Osteoblast (primary cell): ENCODE results near the gene SEZ6L2. TPM values are rescaled to one million over a fixed set of nuclear protein-coding genes. Genes with fewer than 3 reads are reported as not detected.

Experiments
- DNase-seq: peaks from one replicate; pipeline ENCODE4 v3.0.0; 2011; ENCODE audit warnings: low spot score, mixed read lengths; ENCODE audit not compliant: insufficient read length; ENCODE audit errors: missing footprints
- H2AFZ ChIP-seq: 2 replicates; pipeline ENCODE4 v1.6.0; 2011; ENCODE audit warnings: mild to moderate bottlenecking, low read length
- H3K27ac ChIP-seq: 2 replicates; pipeline ENCODE4 v1.5.1; 2011; ENCODE audit warnings: mild to moderate bottlenecking, low read depth, low read length, moderate library complexity
- H3K27me3 ChIP-seq: 2 replicates; pipeline ENCODE4 v1.6.0; 2012; ENCODE audit warnings: mild to moderate bottlenecking, control low read depth, inconsistent platforms, low read length, moderate library complexity; ENCODE audit not compliant: insufficient read depth
- H3K36me3 ChIP-seq: 2 replicates; pipeline ENCODE4 v1.5.1; 2011; ENCODE audit warnings: mild to moderate bottlenecking, low read length, control low read depth, moderate library complexity; ENCODE audit not compliant: insufficient read depth
- H3K4me1 ChIP-seq: 2 replicates; pipeline ENCODE4 v1.5.1; 2011; ENCODE audit warnings: mild to moderate bottlenecking, low read length, control low read depth, moderate library complexity; ENCODE audit not compliant: insufficient read depth
- H3K4me2 ChIP-seq: 2 replicates; pipeline ENCODE4 v1.6.0; 2011; ENCODE audit warnings: mild to moderate bottlenecking, low read length; ENCODE audit not compliant: insufficient read depth
- H3K4me3 ChIP-seq: fragments of 200-600 bp; sonication (generic); 3 replicates; pipeline ENCODE4 v1.5.1; 2012; ENCODE audit warnings: mild to moderate bottlenecking, low read length, inconsistent platforms; ENCODE audit not compliant: insufficient read depth
- H3K79me2 ChIP-seq: 2 replicates; pipeline ENCODE4 v1.6.0; 2012; ENCODE audit warnings: mild to moderate bottlenecking, low read length, control low read depth, inconsistent platforms; ENCODE audit not compliant: insufficient read depth
- H3K9me3 ChIP-seq: 2 replicates; pipeline ENCODE4 v1.5.1; 2011; ENCODE audit warnings: low read depth, low read length, control low read depth
- H4K20me1 ChIP-seq: 2 replicates; pipeline ENCODE4 v1.6.0; 2012; ENCODE audit warnings: mild to moderate bottlenecking, low read length, control low read depth; ENCODE audit not compliant: insufficient read depth
- CTCF ChIP-seq: IDR thresholded peaks from 2 replicates; pipeline ENCODE4 v1.5.1; 2011; ENCODE audit warnings: mild to moderate bottlenecking, low read depth, low read length, moderate library complexity; ENCODE audit errors: extremely low read depth
- total RNA-seq: library from RNA; depleted of rRNA; stranded (reverse); fragments of >200 nt; gene quantifications from 2 replicates; pipeline ENCODE4 v1.2.3, GENCODE V29; 2012

Gene SEZ6L2
- total RNA-seq, 1 donor = 2.9 TPM

GRCh38 chr16:29909391-29909790 lies 10.0 kb upstream of the SEZ6L2 start:
- Histone ChIP-seq H3K4me3 (no peak overlapping the region), H3K79me2 (no peaks in the 10 kb centered on the region), H3K27ac (no peak overlapping the region), H2AFZ (no peak overlapping the region), H3K27me3 (no peaks in the 10 kb centered on the region), H3K4me1 (no peaks in the 10 kb centered on the region), H4K20me1 (no peaks in the 10 kb centered on the region), H3K4me2 (no peak overlapping the region), H3K36me3 (peaks cover 13% of the 10 kb centered on the region), H3K9me3 (no peaks in the 10 kb centered on the region)
- peak; percentile 79 for DNase-seq
- no peak for TF ChIP-seq CTCF

- no peak overlapping the region for H3K27ac ChIP-seq
- no peak overlapping the region for H3K4me3 ChIP-seq
- H3K4me2 ChIP-seq = no peak overlapping the region
- H3K4me1 ChIP-seq = no peaks in the 10 kb centered on the region
- no peak overlapping the region for H2AFZ ChIP-seq
- TF ChIP-seq CTCF = no peak
- H3K27me3 ChIP-seq = no peaks in the 10 kb centered on the region
- DNase-seq = no peak
- H3K36me3 ChIP-seq = peaks cover 13% of the 10 kb centered on the region
- peaks cover under 1% of the 10 kb centered on the region for H3K79me2 ChIP-seq
- peaks cover under 1% of the 10 kb centered on the region for H4K20me1 ChIP-seq
- H3K9me3 ChIP-seq = no peaks in the 10 kb centered on the region
Measured at GRCh38 chr16:29908719-29909220, 9.4 kb upstream of the SEZ6L2 start.

GRCh38 chr16:29907973-29908372 lies 8.6 kb upstream of the SEZ6L2 start:
- Histone ChIP-seq H3K27ac (no peak overlapping the region), H3K27me3 (no peaks in the 10 kb centered on the region), H3K4me2 (no peak overlapping the region), H3K79me2 (peaks cover 9% of the 10 kb centered on the region), H3K4me3 (no peak overlapping the region), H4K20me1 (peaks cover 5% of the 10 kb centered on the region), H2AFZ (no peak overlapping the region), H3K9me3 (no peaks in the 10 kb centered on the region), H3K4me1 (no peaks in the 10 kb centered on the region), H3K36me3 (peaks cover 16% of the 10 kb centered on the region)
- DNase-seq = peak; percentile 35
- no peak for TF ChIP-seq CTCF

GRCh38 chr16:29906520-29907244 lies 7.3 kb upstream of the SEZ6L2 start:
- no peak overlapping the region for H3K4me3 ChIP-seq
- H3K27me3 ChIP-seq = no peaks in the 10 kb centered on the region
- no peak overlapping the region for H3K4me2 ChIP-seq
- H2AFZ ChIP-seq = no peak overlapping the region
- TF ChIP-seq CTCF = no peak
- H4K20me1 ChIP-seq = peaks cover 11% of the 10 kb centered on the region
- peak; percentile 70 for DNase-seq
- H3K4me1 ChIP-seq = peaks cover 3% of the 10 kb centered on the region
- H3K79me2 ChIP-seq = peaks cover 16% of the 10 kb centered on the region
- H3K27ac ChIP-seq = no peak overlapping the region
- peaks cover 16% of the 10 kb centered on the region for H3K36me3 ChIP-seq
- H3K9me3 ChIP-seq = no peaks in the 10 kb centered on the region
